Measurements from ENCODE around the gene KDM1B.

GRCh38 chr6:18249271-18249670, 94.0 kb downstream of the KDM1B start:
- no peak for TF ChIP-seq POLR2A (IDR thresholded peaks at IDR 0.05)
- no peak for TF ChIP-seq CTCF (IDR thresholded peaks at IDR 0.05)
- no peak for TF ChIP-seq POLR2AphosphoS5 (IDR thresholded peaks at IDR 0.05)

Data from prostate gland (tissue), 2 donors.